OCI-LY3 (cell line): Measurements from ENCODE around the gene CNTN3.

Experiments used
- H2AFZ ChIP-seq: fragments of 200-600, 300-600 bp; shearing (Covaris generic); 2 replicates; pipeline ENCODE4 v1.6.0; 2014; ENCODE audit warnings: antibody characterized with exemption, low read depth, low read length
- H3K27ac ChIP-seq: fragments of 200-600, 300-600 bp; sonication (generic); 2 replicates; pipeline ENCODE4 v1.5.1; 2014; ENCODE audit warnings: mild to moderate bottlenecking, low read length, moderate library complexity, mixed read lengths
- H3K27me3 ChIP-seq: fragments of 200-600, 300-600 bp; sonication (generic); 2 replicates; pipeline ENCODE4 v1.6.1; 2014; ENCODE audit warnings: low read depth, low read length, mixed read lengths
- H3K36me3 ChIP-seq: fragments of 200-600, 300-600 bp; sonication (generic); replicated peaks from 2 replicates; pipeline ENCODE3; 2014; ENCODE audit warnings: low read depth, low read length, mixed read lengths
- H3K4me1 ChIP-seq: fragments of 300-600, 200-600 bp; sonication (generic); 2 replicates; pipeline ENCODE4 v1.6.1; 2014; ENCODE audit warnings: low read length, mixed read lengths
- H3K4me2 ChIP-seq: fragments of 200-600, 300-600 bp; sonication (generic); 2 replicates; pipeline ENCODE4 v1.6.1; 2014; ENCODE audit warnings: low read length, mixed read lengths
- H3K4me3 ChIP-seq: fragments of 300-600, 200-600 bp; sonication (generic); 2 replicates; pipeline ENCODE4 v1.5.1; 2014; ENCODE audit warnings: antibody characterized with exemption, mild to moderate bottlenecking, low read length, moderate library complexity
- H3K79me2 ChIP-seq: fragments of 300-600, 200-600 bp; shearing (Covaris generic); 2 replicates; pipeline ENCODE4 v1.6.1; 2014; ENCODE audit warnings: mild to moderate bottlenecking, low read length, mixed read lengths
- H3K9ac ChIP-seq: fragments of 300-600, 200-600 bp; shearing (Covaris generic); 2 replicates; pipeline ENCODE4 v1.6.0; 2014; ENCODE audit warnings: mild to moderate bottlenecking, low read length, moderate library complexity
- H3K9me3 ChIP-seq: fragments of 200-600, 300-600 bp; shearing (Covaris generic); 2 replicates; pipeline ENCODE4 v1.6.1; 2014; ENCODE audit warnings: low read length, mixed read lengths; ENCODE audit not compliant: insufficient read depth
- H4K20me1 ChIP-seq: fragments of 200-600, 300-600 bp; sonication (generic); 2 replicates; pipeline ENCODE4 v1.6.1; 2016; ENCODE audit warnings: low read length, mixed read lengths; ENCODE audit not compliant: insufficient read depth
- CTCF ChIP-seq: fragments of 200-600, 300-600 bp; sonication (generic); IDR thresholded peaks from 2 replicates; pipeline ENCODE4 v1.5.1; 2014; ENCODE audit warnings: antibody characterized with exemption, low read length, low read depth
- EZH2phosphoT487 ChIP-seq: fragments of 200-600 bp; shearing (Covaris generic); IDR thresholded peaks from 2 replicates; pipeline ENCODE4 v1.6.1; 2018; ENCODE audit warnings: antibody characterized with exemption, mixed run types, low read depth

The CNTN3 gene

DNA sequence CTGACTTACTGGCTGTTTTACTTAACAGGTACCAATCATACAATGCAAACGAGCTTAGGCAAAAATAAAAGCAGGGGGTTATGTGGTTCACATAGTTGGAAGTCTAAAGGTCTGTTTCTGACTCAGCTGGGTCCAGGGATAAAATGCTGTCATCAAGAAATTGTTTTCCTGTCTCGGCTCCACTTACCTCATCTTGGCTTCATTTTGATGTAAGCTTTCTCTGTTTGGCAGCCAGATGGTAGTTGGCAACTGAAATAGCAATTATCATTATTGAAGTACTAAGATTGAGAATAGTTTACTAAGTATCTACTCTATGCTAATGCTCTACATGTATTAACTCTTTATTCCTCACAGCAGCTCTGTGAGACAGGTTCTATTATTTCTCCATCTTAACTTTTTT lies 36.8 kb upstream of the CNTN3 start:
- H4K20me1 ChIP-seq = no peaks in the 10 kb centered on the region
- no peak overlapping the region for H3K9ac ChIP-seq
- no peak overlapping the region for H3K27ac ChIP-seq
- no peak overlapping the region for H3K4me3 ChIP-seq
- no peak overlapping the region for H3K4me2 ChIP-seq
- H3K4me1 ChIP-seq = no peaks in the 10 kb centered on the region
- H3K36me3 ChIP-seq = no peaks in the 10 kb centered on the region
- no peaks in the 10 kb centered on the region for H3K79me2 ChIP-seq
- no peak overlapping the region for H2AFZ ChIP-seq
- H3K27me3 ChIP-seq = no peaks in the 10 kb centered on the region
- H3K9me3 ChIP-seq = no peaks in the 10 kb centered on the region
- TF ChIP-seq EZH2phosphoT487 = no peak
- no peak for TF ChIP-seq CTCF

DNA sequence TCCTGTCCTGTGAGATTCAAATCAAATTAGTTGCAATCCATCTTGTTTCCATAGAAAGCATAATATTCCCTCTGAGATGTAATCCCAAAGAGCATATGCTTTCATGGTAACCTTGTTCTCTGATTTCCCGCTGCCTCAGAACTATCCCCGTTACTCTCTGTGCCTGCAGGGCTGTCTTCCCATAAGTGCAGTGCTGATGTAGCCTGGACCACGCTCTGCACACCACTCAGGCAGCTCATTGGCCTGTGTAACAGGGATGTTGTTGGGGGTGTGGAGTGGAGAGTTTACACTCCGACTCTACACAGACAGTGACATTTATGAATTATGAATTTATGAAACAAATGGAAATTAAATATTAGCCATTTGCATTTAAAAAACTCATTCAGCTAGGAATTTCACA lies 33.6 kb upstream of the CNTN3 start:
- no peaks in the 10 kb centered on the region for H3K27me3 ChIP-seq
- H3K79me2 ChIP-seq = no peaks in the 10 kb centered on the region
- no peak overlapping the region for H3K9ac ChIP-seq
- H3K36me3 ChIP-seq = no peaks in the 10 kb centered on the region
- no peak overlapping the region for H3K4me2 ChIP-seq
- H2AFZ ChIP-seq = no peak overlapping the region
- no peak overlapping the region for H3K27ac ChIP-seq
- H4K20me1 ChIP-seq = no peaks in the 10 kb centered on the region
- no peak overlapping the region for H3K4me3 ChIP-seq
- H3K4me1 ChIP-seq = no peaks in the 10 kb centered on the region
- no peak for TF ChIP-seq EZH2phosphoT487
- no peak for TF ChIP-seq CTCF
- H3K9me3 ChIP-seq = no peaks in the 10 kb centered on the region

DNA sequence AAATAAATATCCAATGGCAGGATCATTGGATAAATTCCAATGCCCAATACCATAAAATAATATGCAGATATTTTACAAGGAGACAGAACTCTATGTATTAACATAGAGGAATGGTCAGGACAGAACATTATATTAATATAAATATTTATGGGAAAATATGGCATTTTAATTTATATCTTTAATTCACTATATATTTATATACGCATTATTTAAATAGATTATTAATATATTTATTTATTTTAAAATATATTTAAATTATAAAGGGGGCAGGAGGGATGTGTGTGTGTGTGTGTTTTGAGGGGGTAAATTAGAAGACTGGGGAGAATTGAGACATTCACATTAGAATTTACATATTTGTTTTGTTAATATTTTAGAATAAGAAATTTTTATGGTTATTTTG lies 31.6 kb upstream of the CNTN3 start:
- Histone ChIP-seq H3K4me2 (no peak overlapping the region), H2AFZ (no peak overlapping the region), H3K36me3 (no peaks in the 10 kb centered on the region), H4K20me1 (no peaks in the 10 kb centered on the region), H3K4me3 (no peak overlapping the region), H3K4me1 (no peaks in the 10 kb centered on the region), H3K27ac (no peak overlapping the region), H3K9ac (no peak overlapping the region), H3K27me3 (no peaks in the 10 kb centered on the region), H3K79me2 (no peaks in the 10 kb centered on the region), H3K9me3 (no peaks in the 10 kb centered on the region)
- TF ChIP-seq EZH2phosphoT487 (no peak), CTCF (no peak)

DNA sequence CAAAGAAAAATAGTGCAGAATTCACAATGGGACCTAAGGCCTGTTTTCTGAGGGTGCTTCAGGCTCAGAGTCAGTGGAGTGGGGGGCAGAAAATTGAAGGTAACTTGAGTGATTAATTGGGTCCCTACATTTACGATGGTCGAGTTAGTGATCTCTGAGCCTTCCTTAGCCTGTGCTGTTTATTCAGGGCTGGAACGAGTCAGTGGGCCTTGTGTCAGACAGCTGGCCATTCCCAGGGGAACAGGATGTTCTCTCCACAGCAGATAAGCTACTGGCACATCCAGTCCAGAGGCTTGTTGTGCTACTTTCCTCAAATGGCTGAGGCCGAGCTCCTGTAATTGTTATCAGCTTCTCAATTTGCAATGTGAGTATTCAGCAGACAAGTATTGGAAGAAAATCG lies 29.2 kb upstream of the CNTN3 start:
- TF ChIP-seq EZH2phosphoT487 (no peak), CTCF (no peak)
- H3K36me3 ChIP-seq = no peaks in the 10 kb centered on the region
- no peak overlapping the region for H3K4me2 ChIP-seq
- H2AFZ ChIP-seq = no peak overlapping the region
- no peaks in the 10 kb centered on the region for H3K4me1 ChIP-seq
- no peak overlapping the region for H3K9ac ChIP-seq
- no peak overlapping the region for H3K4me3 ChIP-seq
- H4K20me1 ChIP-seq = no peaks in the 10 kb centered on the region
- H3K27ac ChIP-seq = no peak overlapping the region
- no peaks in the 10 kb centered on the region for H3K79me2 ChIP-seq
- no peaks in the 10 kb centered on the region for H3K9me3 ChIP-seq
- no peaks in the 10 kb centered on the region for H3K27me3 ChIP-seq
